HEK293 (cell line): ENCODE results near the gene CPEB2.

Experiments
- CTCF ChIP-seq: fragments of 450-650 bp; formaldehyde crosslinking; IDR thresholded peaks from 2 replicates; pipeline ENCODE4 v1.5.1; 2016; ENCODE audit warnings: missing biosample characterization, missing genetic modification characterization
- GFI1B ChIP-seq: fragments of 450-650 bp; formaldehyde crosslinking; IDR thresholded peaks from 2 replicates; pipeline ENCODE4 v1.5.1; 2016; ENCODE audit warnings: missing biosample characterization, missing genetic modification characterization
- SP2 ChIP-seq: fragments of 450-650 bp; formaldehyde crosslinking; IDR thresholded peaks from 2 replicates; pipeline ENCODE4 v1.5.1; 2016; ENCODE audit warnings: missing biosample characterization, missing genetic modification characterization
- WT1 ChIP-seq: fragments of 450-650 bp; formaldehyde crosslinking; IDR thresholded peaks from 2 replicates; pipeline ENCODE4 v1.5.1; 2016; ENCODE audit warnings: missing biosample characterization, missing genetic modification characterization
- ZFP37 ChIP-seq: fragments of 450-650 bp; formaldehyde crosslinking; IDR thresholded peaks from 2 replicates; pipeline ENCODE4 v1.5.1; 2016; ENCODE audit warnings: missing biosample characterization, missing genetic modification characterization
- ZNF148 ChIP-seq: fragments of 450-650 bp; formaldehyde crosslinking; IDR thresholded peaks from 2 replicates; pipeline ENCODE4 v1.5.0; 2017; ENCODE audit warnings: missing biosample characterization, missing genetic modification characterization, borderline replicate concordance
- ZNF266 ChIP-seq: fragments of 450-650 bp; formaldehyde crosslinking; IDR thresholded peaks from 2 replicates; pipeline ENCODE4 v1.5.1; 2016; ENCODE audit warnings: missing biosample characterization, missing genetic modification characterization, low read depth
- TF ChIP-seq, protein P1 (sequence below): fragments of 450-650 bp; formaldehyde crosslinking; IDR thresholded peaks from 2 replicates; pipeline ENCODE4 v1.5.1; 2016; ENCODE audit warnings: missing biosample characterization, missing genetic modification characterization
- TF ChIP-seq, protein P2 (sequence below): fragments of 450-650 bp; formaldehyde crosslinking; IDR thresholded peaks from 2 replicates; pipeline ENCODE4 v1.5.1; 2016; ENCODE audit warnings: missing biosample characterization, missing genetic modification characterization, low read depth

DNA sequence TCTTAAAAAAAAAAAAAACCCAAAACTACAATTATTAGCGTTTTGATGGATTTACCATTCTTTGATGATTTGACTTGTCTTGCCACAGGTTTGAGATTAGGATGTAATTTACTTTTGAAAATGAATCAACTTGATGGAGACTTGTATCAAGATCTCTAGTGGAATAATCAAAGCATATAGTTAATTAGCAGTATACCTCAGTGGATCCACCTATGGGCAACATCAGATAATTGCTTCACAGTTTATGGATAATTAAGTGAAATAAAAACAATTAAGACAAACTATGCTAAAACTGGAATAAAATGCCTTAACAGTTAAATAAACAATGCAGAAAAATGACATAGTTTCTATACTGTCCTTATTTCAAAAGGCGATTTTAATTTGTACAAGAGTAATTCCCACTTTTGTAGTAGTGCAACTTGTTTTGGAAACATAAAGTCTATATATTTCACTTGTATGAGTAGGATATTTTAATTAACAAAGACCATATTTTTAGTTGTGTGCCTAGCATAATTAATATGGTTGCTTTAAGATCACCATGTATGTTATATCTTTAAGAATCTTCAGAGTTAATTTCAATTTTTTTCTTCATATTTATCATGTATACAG is 4.2 kb downstream of the CPEB2 start:
- no peak for TF ChIP-seq ZNF148 (tag by site-specific recombination)
- TF ChIP-seq CTCF (tag by site-specific recombination): no peak
- TF ChIP-seq SP2: no peak
- no peak for TF ChIP-seq WT1 (tag by site-specific recombination)
- TF ChIP-seq GFI1B (tag by site-specific recombination): no peak
- no peak for TF ChIP-seq ZNF266 (tag by site-specific recombination)
- TF ChIP-seq, protein P1, sequence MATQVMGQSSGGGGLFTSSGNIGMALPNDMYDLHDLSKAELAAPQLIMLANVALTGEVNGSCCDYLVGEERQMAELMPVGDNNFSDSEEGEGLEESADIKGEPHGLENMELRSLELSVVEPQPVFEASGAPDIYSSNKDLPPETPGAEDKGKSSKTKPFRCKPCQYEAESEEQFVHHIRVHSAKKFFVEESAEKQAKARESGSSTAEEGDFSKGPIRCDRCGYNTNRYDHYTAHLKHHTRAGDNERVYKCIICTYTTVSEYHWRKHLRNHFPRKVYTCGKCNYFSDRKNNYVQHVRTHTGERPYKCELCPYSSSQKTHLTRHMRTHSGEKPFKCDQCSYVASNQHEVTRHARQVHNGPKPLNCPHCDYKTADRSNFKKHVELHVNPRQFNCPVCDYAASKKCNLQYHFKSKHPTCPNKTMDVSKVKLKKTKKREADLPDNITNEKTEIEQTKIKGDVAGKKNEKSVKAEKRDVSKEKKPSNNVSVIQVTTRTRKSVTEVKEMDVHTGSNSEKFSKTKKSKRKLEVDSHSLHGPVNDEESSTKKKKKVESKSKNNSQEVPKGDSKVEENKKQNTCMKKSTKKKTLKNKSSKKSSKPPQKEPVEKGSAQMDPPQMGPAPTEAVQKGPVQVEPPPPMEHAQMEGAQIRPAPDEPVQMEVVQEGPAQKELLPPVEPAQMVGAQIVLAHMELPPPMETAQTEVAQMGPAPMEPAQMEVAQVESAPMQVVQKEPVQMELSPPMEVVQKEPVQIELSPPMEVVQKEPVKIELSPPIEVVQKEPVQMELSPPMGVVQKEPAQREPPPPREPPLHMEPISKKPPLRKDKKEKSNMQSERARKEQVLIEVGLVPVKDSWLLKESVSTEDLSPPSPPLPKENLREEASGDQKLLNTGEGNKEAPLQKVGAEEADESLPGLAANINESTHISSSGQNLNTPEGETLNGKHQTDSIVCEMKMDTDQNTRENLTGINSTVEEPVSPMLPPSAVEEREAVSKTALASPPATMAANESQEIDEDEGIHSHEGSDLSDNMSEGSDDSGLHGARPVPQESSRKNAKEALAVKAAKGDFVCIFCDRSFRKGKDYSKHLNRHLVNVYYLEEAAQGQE: no peak
- no peak for TF ChIP-seq ZFP37 (tag by site-specific recombination)
- TF ChIP-seq, protein P2, sequence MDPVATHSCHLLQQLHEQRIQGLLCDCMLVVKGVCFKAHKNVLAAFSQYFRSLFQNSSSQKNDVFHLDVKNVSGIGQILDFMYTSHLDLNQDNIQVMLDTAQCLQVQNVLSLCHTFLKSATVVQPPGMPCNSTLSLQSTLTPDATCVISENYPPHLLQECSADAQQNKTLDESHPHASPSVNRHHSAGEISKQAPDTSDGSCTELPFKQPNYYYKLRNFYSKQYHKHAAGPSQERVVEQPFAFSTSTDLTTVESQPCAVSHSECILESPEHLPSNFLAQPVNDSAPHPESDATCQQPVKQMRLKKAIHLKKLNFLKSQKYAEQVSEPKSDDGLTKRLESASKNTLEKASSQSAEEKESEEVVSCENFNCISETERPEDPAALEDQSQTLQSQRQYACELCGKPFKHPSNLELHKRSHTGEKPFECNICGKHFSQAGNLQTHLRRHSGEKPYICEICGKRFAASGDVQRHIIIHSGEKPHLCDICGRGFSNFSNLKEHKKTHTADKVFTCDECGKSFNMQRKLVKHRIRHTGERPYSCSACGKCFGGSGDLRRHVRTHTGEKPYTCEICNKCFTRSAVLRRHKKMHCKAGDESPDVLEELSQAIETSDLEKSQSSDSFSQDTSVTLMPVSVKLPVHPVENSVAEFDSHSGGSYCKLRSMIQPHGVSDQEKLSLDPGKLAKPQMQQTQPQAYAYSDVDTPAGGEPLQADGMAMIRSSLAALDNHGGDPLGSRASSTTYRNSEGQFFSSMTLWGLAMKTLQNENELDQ (tag by site-specific recombination): no peak
